Measurements from ENCODE around the gene ST3GAL5.
A peak's percentile ranks its signal among the peaks of the same experiment; 100 is the strongest.
"Not testable (repeated sequence)": the region's sequence is repeated elsewhere in the genome, so short reads cannot be mapped to it uniquely, and the experiment has no call there.

ST3GAL5 gene

DNA sequence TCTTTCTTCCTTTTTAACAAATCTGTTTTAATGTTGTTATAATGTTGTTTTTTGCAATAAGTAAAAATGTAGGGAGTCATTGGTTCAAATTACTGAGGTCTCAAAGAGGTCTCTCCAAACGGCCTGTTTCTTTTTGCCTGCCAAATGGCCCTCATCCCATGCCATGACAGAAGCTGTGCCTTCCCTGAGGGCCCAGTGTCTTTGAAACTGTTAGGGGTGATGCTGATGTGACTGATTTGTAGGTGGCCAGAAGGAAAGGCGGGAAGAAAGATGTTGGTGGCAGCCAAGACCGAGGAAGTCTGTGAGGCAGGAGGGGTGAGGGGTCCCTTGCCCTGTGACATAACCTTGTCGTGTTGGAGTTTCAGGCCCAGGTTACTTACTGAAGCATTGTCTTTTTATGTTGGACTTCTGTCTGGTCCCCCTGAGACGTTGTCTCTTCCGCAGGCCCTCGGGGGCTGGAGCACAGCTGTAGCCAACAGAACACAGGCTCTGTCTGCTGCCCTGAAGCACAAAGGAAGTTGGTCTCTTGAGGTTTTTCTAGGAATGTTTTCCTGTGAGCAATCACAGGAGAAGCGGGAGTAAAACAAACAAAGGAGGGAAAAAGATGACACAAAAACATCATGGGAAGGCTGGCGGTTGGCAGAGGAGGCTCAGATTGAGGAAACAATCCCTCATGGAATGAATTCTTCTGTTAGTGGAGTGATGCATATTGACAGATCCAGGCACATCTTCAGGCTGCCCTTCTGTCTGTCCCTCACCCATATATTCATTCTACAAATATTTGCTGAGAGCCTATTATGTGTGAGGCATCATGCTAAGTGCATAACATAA is 4.9 kb upstream of the ST3GAL5 start:
- DNase-seq (ENCODE audit: low spot score) (peak; percentile 63), FAIRE-seq (no peak)

DNA sequence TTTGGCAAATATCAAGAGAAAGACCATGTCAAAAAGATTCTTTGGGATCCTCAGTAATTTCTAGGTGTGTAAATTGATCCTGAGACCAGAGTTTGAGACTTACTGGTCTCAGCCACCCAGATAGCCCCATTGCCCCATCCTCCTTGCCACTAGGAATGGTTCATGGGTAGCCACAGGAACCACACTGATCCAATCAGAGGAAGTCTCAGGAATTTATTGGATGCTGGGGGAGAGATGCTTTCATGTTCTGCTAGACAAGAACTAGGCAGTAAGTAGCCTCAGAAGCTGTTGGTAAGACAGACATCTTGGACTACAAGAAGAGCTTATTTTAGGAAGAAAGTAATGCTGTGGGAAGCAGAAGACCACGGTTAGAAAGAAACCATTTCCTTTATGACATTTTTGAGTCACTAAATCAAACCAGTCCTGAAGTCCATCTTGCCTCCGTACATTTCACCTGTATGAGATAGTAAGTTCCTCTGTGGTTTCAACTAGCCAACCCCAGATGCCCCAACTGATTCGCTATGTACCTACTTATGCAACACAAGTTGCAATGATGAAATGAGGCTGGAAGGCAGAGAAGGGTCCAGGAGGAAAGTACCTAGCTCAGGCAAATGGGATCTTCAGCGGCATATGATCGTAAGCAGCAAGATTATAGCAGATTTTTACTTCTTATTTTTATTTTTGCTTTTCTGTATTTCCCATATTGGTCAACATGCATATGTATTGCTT is 3.6 kb upstream of the ST3GAL5 start:
- FAIRE-seq (no peak), DNase-seq (ENCODE audit: low spot score) (no peak)

DNA sequence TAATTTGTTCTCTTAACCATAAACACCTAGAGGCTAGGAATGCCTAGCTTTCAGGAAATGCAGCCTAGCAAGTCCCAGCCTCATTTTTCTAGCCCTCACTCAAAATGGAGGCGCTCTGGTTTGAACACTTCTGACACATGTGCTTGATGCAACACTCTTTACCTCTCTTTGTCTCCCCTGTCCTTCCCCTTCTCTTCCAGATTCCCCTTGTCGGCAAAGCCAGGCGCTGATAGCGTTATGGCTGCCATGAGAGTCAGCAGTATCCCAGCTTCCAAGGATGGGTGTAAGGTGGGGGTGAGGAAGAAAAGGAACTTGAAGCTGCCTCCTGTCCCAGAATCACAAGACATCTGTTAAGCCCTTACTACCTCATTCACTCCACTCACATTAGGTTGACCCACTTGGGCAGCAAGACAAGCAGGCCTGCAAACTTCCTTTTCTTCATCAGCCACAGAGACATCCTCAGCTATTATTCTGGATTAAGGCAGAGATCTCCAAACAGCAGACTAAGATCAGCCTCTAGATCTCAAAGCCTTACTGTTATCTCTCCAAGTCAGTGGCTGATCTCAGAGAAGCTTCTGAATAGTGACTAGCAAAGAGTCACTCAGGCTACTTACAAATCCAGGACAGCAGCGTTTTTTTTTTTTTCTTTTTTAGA is 1.9 kb upstream of the ST3GAL5 start:
- FAIRE-seq (no peak), DNase-seq (ENCODE audit: low spot score) (no peak)

DNA sequence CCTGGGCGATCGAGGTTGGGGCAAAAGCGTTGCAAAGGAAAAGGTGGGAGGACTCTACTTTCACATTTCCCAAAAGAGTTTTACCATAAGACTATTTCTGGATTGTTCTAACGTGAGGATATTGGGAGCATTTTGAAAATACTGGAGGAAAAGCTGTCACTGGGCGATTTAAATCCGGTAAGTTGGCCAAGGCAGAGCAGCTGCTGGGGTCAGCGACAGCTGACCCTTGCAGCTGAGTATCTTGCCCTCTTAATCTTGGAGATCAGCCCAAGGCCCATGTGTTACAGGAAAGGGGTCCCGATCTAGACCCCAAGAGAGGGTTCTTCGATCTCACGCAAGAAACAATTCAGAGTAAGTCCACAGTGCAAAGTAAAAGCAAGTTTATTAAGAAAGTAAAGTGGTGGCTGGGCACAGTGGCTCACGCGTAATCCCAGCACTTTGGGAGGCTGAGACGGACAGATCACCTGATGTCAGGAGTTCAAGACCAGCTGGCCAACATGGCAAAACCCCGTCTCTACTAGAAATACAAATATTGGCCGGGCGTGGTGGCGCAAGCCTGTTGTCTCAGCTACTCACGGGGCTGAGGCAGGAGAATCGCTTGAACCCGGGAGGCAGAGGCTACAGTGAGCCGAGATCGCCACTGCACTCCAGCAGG is 964 bp upstream of the ST3GAL5 start:
- FAIRE-seq (no peak), DNase-seq (ENCODE audit: low spot score) (no peak)

DNA sequence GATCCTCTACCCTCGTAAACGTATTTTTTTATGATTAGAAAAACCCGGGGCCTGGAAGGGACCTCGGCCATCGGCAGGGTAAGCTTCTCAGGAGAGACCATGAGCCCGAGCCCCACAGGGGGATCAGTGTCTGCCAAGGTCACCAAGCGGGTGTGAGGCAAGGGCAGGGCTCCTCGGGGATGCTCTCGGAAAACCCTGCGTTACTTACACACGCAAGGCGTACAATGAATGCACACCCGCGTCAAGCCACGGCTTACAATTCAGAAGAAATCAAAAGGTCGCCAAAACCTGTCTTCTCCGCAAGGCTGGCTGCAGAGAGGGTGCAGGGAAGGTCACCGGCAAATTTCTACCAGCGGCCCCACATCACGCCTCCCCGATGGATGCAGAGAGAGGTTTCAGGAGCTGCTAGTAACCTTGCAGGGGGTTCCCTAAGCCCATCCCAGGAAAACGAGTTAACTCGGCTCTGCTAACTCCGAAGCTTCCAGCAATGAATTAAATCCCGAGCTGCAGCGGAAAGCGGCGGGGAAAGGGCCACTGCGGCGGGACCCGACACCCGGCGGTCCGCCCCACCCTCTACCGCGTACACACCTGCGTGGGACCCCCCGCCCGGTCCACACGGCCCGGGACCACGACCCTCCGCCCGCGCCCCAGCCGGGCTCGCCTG is 638 bp downstream of the ST3GAL5 start:
- DNase-seq (ENCODE audit: low spot score) (no peak), FAIRE-seq (no peak)

DNA sequence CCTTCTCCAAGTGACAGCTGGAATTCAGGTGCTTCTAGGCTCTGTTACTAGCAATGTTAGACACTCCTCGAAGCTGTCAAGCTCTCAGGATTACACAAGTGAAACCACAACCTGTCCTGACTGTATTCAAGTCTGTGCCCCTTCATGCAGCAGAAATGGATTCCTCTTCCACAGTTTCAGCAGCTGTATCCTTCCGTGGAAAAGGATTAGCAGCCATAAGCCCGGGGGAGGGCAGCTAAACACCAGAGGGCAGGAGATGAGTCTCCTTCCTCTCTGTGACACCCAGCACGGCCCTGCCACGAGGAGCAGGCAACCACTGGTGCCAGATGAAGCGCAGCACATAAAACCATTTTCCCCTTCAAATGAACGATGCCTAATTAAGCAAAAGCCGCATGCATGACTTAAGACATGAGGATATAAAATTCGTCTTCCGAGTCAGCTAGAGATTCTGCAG is 1.2 kb downstream of the ST3GAL5 start:
- peak; percentile 24 for DNase-seq (ENCODE audit: low spot score)
- FAIRE-seq = no peak

DNA sequence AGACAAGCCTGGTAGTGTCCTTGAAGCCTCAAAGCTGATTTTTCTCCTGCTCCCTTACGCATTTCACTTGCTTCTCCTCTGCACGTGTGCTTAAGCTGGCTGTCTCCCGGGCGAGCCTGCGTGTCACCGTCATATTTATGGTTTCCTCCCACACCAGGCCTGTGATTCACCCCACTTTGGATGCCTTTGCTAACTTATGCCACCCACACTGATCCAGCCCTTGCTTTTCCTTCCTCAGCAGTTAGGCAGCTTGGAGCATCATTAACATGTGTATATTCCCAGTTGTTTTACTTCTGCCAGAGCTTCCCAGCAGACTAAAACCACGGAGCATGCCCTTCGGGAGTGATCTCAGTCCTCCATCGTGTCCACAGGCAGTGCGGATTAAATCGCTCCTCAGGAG is 2.2 kb downstream of the ST3GAL5 start:
- FAIRE-seq (no peak), DNase-seq (ENCODE audit: low spot score) (peak; percentile 75)

DNA sequence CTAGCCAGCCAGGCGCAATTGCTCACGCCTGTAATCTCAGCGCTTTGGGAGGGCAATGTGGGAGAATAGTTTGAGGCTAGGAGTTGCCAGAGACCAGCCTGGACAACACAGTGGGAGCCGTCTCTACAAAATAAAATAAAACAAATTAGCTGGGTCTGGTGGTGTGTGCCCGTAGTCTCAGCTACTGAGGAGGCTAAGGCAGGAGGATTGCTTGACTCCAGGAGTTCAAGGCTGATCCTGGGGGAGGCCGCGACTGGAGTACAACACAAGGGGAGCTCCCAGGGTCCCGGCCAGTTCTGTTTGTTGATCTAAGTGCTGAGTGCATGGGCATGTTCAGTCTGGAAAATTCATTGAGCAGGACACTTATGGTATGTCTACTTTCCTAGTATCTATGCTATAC is 2.6 kb downstream of the ST3GAL5 start:
- DNase-seq (ENCODE audit: low spot score) (no peak), FAIRE-seq (no peak)

DNA sequence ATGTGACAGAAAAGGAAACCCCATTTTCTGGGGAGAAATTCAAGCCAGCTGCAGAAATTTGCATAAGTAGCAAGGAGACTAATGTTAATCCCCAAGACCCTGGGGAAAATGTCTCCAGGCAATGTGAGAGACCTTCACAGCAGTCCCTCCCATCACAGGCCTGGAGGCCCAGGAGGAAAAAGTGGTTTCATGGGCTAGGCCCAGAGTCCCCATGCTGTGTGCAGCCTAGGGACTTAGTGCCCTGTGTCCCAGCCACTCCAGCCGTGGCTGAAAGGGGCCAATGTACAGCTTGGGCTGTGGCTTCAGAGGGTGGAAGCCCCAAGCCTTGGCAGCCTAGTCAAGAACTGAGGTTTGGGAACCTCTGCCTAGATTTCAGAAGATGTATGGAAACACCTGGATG is 7.0 kb downstream of the ST3GAL5 start:
- not testable (repeated sequence) for DNase-seq (ENCODE audit: low spot score); FAIRE-seq

DNA sequence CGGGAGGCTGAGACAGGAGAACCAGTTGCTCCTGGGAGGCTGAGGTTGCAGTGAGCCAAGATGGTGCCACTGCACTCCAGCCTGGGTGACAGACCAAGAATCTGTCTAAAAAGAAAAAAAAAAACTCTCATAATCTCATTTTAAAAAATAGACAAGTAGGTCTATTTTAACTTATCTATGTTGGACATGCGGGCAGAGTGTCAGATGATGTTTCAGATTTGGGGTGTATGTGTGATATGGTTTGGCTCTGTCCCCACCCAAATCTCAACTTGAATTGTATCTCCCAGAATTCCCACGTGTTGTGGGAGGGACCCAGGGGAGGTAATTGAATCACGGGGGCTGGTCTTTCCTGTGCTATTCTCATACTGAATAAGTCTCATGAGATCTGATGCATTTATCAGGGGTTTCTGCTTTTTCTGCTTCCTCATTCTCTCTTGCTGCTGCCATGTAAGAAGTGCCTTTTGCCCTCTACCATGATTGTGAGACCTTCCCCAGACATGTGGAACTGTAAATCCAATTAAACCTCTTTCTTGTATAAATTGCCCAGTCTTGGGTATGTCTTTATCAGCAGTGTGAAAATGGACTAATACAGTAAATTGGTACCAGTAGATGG is 8.0 kb downstream of the ST3GAL5 start:
- not testable (repeated sequence) for FAIRE-seq; DNase-seq (ENCODE audit: low spot score)

DNA sequence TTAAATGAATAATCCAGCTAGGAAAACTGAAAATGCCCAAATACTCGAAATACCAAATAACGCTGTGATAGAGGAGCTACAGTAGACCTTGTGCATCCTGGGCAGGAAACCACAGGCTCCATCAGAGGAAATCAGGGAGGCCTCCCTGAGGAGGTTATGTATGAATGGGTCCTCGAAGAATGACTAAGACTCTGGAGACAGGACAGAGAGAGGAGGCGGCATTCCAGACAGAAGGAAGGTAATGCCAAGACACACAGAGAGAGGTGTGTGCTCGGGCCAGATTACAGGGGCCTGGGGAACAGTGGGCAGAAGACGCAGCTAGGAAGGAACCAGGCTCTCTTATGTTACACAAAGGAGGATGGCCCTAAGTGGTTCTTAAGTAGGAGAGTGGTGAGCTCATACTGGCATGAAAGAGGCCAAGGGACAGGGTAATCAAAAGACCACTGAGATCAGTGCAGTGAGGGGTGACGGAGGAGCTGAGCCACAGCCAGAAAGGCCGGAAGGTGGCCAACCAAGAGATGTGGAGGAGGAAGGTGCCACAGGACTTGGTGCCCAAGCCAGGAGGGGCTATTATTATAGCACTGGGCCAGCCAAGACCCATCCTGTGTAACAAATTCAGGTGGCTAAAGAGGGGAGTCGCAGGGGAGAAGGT is 9.9 kb downstream of the ST3GAL5 start:
- FAIRE-seq (no peak), DNase-seq (ENCODE audit: low spot score) (peak; percentile 71)

DNA sequence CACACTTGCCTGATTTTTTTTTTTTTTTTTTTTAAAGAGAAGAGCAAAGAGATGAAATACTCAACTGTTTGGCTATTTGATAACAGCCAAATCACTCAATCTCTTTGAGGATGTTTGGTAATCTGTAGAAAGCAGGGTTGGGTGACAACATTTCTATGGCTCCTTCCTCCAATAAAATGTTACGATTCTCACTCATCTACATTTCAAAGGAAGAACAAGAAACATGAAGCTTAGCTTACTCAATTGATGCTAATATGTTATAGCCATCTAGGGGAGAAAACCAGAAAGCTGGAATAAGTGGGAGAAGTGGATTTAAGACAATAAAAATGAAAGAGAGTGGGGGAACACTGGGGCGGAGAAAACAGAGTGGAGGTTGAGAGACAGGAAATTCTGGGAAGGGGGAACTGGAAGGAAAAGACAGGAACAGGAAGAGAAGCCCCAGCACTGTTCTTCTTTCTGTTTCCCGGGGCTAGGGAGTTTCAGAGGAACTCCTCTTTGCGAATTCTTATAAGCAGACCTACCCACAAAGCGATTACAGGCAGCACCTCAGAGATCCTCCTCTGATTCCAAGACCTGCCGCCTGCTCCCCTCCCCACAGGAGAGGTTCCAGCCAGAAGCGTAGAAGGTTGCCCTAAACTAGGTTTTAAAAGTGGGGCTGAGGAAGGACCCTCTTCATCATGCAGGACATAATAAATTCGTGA is 13.3 kb downstream of the ST3GAL5 start:
- FAIRE-seq (no peak), DNase-seq (ENCODE audit: low spot score) (no peak)

DNA sequence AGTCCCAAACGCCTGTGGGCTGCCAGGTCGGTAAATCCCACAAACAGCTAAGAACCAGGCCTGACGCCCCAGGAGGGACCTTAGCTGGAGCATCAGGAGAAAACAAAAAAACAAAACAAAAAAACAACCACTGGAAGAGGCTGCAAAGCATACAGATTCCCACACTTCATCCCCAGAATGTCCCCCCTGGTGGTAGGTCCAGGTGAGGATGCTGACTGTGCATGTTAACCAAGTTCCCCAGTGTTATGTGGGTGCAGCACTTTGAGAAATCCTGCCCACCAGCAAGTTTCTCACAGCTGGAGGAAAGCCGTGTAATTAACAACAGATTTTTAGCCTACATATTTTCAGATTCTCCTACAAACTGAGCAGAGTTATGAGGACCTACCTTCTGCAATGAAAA is 15.1 kb downstream of the ST3GAL5 start:
- DNase-seq (ENCODE audit: low spot score) (no peak), FAIRE-seq (no peak)

DNA sequence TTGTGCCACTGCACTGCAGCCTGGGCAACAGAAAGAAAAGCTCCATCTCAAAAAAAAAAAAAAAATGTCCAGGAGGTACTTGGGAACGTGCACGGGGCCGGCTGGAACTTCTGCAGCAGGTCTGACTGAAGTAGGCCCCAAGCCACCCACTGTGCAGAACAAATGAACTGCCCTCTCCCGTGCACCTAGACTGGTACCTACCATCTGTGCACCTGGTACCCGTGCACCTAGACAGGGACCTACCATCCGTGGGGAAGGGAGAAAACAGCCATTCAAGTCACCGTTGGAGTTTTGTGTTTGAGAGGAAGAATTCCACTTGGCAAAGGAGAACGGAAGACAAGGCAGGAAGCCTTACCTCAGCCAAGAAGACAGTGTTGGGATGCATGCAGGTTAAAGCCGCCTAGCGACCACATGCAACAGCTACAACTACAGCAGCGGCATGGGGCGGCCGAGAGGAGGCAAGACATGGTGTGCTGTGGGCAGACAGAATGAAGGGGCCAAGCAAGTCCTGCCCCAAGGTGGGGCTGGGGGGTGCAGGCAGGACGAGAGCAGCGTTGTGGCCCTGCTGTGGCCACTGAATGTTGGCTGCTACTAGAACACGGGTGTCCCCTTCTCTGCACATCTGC is 16.1 kb downstream of the ST3GAL5 start:
- FAIRE-seq = no peak
- no peak for DNase-seq (ENCODE audit: low spot score)

DNA sequence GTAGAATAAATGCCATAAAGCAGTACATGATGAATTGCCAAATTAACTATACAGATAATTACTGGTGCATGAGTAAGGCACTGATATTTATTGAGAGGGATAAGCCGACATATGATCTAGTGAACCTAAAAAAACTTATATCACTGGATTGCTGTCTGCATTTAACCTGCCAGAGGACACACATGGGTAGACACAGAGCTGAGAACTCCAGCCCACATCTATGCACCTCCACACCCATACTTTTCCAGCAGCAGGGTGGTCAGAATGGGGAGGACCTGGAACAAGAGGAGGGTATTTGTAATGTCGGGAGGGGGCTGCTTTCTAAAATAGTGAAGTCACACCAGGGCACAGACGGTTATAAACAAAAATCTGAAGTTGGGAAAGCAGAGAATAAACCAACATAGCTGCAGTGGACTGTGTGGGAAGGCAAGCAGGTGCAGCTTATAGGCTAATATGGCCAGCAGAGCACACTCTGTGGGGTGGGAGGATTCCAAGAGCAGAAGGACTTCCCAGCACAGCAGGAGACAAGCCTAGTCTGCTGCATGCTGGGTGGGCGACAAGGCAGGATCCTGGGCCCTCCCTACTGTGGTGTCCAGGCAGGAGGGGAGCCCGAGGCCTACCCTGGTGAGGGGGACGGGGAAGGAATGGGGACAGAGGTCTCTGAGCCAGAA is 17.2 kb downstream of the ST3GAL5 start:
- DNase-seq (ENCODE audit: low spot score) (no peak), FAIRE-seq (no peak)

DNA sequence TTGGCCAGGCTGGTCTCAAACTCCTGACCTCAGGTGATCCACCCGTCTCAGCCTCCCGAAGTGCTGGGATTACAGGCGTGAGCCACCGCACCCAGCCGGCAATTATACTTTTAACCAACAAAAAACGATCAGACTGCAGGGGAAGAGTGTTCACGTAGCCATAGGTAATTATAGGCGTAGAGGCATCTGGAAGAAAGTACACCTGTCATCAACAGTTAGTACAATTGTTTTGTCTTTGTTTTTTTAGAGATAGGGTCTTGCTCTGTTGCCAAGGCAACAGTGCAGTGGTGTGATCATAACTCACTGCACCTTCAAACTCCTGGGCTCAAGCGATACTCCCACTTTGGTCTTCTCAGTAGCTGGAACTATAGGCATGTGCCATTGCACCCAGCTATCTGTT is 20.0 kb downstream of the ST3GAL5 start:
- no peak for FAIRE-seq
- DNase-seq (ENCODE audit: low spot score) = no peak

DNA sequence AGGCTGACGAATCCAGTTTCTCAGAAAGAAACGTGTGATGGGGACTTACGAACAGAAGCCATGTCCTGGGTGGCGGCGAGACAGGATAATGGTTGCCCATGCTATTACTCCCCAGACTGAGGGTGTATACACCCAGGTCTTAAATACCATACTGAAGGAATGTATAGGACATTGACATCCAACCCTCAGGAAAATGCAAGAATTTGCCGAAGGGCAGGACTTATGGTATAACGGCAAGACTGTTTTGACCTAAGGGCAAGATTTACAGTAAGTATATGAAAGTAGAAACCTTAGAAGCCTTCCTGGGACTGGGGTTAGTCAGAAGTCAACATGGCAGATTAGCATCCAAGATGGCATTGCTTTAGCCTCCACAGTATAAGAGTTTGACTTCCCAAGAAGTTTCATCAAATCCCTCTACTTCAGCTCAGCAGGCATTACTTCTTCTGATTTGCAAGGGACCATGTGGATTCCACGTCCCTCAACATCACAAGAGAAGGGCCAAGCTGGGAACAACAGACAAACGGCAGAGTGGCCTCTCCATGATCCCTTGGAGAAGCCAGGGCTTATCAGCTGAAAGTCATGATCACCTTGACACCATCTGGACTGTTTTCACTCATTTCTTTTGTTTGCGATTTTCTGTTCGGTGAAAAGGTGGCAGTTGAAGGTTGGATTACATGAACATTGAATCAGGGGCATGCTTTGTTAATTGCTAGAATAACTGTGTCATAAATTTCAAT is 21.1 kb downstream of the ST3GAL5 start:
- DNase-seq (ENCODE audit: low spot score) (no peak), FAIRE-seq (no peak)

DNA sequence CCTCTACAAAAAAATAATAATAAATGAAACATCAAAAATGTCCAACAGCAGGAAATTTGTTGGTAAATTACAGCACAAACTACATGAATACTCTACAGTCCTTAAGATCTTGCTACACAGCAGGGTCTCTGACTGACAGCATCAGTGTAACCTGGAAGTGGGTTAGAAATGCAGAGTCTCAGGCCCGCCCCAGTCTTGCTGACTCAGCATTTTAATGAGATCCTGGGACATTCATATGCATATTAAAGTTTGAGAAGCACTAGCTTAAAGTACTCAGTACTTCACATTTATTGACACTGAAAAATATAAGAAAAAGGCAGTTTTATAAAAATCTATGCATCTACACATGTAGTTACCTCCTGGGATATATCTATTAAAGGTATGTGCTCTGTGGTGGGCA is 21.7 kb downstream of the ST3GAL5 start:
- FAIRE-seq = no peak
- no peak for DNase-seq (ENCODE audit: low spot score)

Data from urothelium cell line (cell line).